Brain microvascular endothelial cell (primary cell): ENCODE data around the gene ATF7IP.
"Not testable (repeated sequence)": the region's sequence is repeated elsewhere in the genome, so short reads cannot be mapped to it uniquely, and the experiment has no call there.

Source experiments
- DNase-seq: peaks from one replicate; pipeline ENCODE4 v3.0.0-alpha.2; 2020
- H3K27ac ChIP-seq: fragments of 250-450 bp; sonication (Bioruptor Pico); 2 replicates; pipeline ENCODE4 v1.5.1; 2020; ENCODE audit warnings: mild to moderate bottlenecking, moderate library complexity
- H3K27me3 ChIP-seq: fragments of 250-450 bp; sonication (Bioruptor Pico); replicated peaks from 2 replicates; pipeline ENCODE4 v1.5.1; 2020; ENCODE audit warnings: mild to moderate bottlenecking
- H3K36me3 ChIP-seq: fragments of 250-450 bp; sonication (Bioruptor Pico); replicated peaks from 2 replicates; pipeline ENCODE4 v1.5.1; 2020; ENCODE audit warnings: mild to moderate bottlenecking
- H3K4me3 ChIP-seq: 2 replicates; pipeline ENCODE4 v1.5.1; 2011; ENCODE audit warnings: low read depth, mild to moderate bottlenecking, control low read depth, low read length, moderate library complexity
- CTCF ChIP-seq: IDR thresholded peaks from 2 replicates; pipeline ENCODE4 v1.5.1; 2011; ENCODE audit warnings: low read depth, mild to moderate bottlenecking, moderate library complexity, low read length, control low read depth, inconsistent platforms; ENCODE audit errors: missing control alignments
- in situ Hi-C: cut with HindIII; loops from 2 replicates; pipeline ENCODE4 v1.10.0; 2017; ENCODE audit warnings: low sequenced_read_pairs, low pct_ligation_motif_present

ATF7IP gene

GRCh38 chr12:14365294-14366208 lies at the start of gene ATF7IP:
ATF7IP (plus strand) TSS chr12:14365682; CDS start chr12:14423916, 58,234 bp downstream.
- peak within 1 kb of the TSS; percentile 73 for H3K4me3 ChIP-seq
- DNase-seq = peak; percentile 98
- H3K27me3 ChIP-seq = no peaks in the 10 kb centered on the region
- in situ Hi-C loops = no loop called here
- H3K27ac ChIP-seq = peak within 1 kb of the TSS; percentile 94
- H3K36me3 ChIP-seq = no peaks in the 10 kb centered on the region
- TF ChIP-seq CTCF = peak; percentile 43

- Histone ChIP-seq H3K27me3 (no peaks in the 10 kb centered on the region), H3K27ac (no peak overlapping the region), H3K4me3 (no peak overlapping the region), H3K36me3 (no peaks in the 10 kb centered on the region)
- TF ChIP-seq CTCF = no peak
- in situ Hi-C loops = no loop called here
- DNase-seq = no peak
These were observed 47.9 kb upstream of the ATF7IP start for GRCh38 chr12:14317362-14318146.

- H3K27ac ChIP-seq = not testable (repeated sequence)
These were observed 45.6 kb upstream of the ATF7IP start for GRCh38 chr12:14319704-14320427.

GRCh38 chr12:14322403-14322802 lies 43.1 kb upstream of the ATF7IP start:
- no peaks in the 10 kb centered on the region for H3K36me3 ChIP-seq
- TF ChIP-seq CTCF = no peak
- no peak overlapping the region for H3K4me3 ChIP-seq

More at GRCh38 chr12:14319704-14320427, 45.6 kb upstream of the ATF7IP start:
- H3K36me3 ChIP-seq, in situ Hi-C loops, DNase-seq, H3K4me3 ChIP-seq, H3K27me3 ChIP-seq: not testable (repeated sequence)

GRCh38 chr12:14325716-14326343 lies 39.7 kb upstream of the ATF7IP start:
- no peak for DNase-seq
- in situ Hi-C loops = no loop called here
- TF ChIP-seq CTCF = no peak
- Histone ChIP-seq H3K27ac (no peak overlapping the region), H3K27me3 (no peaks in the 10 kb centered on the region), H3K4me3 (no peak overlapping the region), H3K36me3 (no peaks in the 10 kb centered on the region)

More at GRCh38 chr12:14322403-14322802, 43.1 kb upstream of the ATF7IP start:
- DNase-seq = no peak
- Histone ChIP-seq H3K27ac (no peak overlapping the region), H3K27me3 (no peaks in the 10 kb centered on the region)
- in situ Hi-C loops = no loop called here
